ENCODE results near the gene ACOX2.

DNA sequence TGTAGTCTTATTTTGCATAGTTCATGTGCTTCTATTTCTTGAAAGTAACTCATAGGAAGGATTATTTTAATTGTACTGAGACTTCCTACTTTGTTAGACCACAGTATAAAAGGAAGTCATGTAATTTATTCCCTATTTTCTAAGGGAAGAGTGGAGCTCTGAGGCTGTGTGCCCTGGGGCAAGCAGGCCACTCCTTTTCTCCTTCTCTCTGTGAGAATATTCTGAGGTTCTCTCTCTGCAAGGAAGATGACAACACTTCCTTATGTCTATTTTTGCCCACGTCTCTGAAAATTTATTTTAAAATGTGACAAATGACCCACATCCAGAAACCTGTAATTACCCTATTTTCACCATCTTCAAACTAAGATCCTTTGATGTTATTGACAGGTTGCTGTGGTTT lies 34.1 kb downstream of the ACOX2 start:
- TF ChIP-seq, protein P1, sequence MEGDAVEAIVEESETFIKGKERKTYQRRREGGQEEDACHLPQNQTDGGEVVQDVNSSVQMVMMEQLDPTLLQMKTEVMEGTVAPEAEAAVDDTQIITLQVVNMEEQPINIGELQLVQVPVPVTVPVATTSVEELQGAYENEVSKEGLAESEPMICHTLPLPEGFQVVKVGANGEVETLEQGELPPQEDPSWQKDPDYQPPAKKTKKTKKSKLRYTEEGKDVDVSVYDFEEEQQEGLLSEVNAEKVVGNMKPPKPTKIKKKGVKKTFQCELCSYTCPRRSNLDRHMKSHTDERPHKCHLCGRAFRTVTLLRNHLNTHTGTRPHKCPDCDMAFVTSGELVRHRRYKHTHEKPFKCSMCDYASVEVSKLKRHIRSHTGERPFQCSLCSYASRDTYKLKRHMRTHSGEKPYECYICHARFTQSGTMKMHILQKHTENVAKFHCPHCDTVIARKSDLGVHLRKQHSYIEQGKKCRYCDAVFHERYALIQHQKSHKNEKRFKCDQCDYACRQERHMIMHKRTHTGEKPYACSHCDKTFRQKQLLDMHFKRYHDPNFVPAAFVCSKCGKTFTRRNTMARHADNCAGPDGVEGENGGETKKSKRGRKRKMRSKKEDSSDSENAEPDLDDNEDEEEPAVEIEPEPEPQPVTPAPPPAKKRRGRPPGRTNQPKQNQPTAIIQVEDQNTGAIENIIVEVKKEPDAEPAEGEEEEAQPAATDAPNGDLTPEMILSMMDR (conservative IDR thresholded peaks at IDR 0.05; ENCODE audit: low read length), result no peak
- TF ChIP-seq EZH2phosphoT487 (IDR thresholded peaks at IDR 0.05; ENCODE audit: borderline replicate concordance, low read depth, low read length), result no peak
